ENCODE results near the gene GPR108.

The GPR108 gene

GRCh38 chr19:6705931-6706632 is 31.3 kb downstream of the GPR108 start:
- no peak for DNase-seq
- TF ChIP-seq GATA1 (IDR thresholded peaks at IDR 0.05; ENCODE audit: low read depth, low read length), result no peak
- no peak for TF ChIP-seq POLR2A (IDR thresholded peaks at IDR 0.05; ENCODE audit: low read length)

DNA sequence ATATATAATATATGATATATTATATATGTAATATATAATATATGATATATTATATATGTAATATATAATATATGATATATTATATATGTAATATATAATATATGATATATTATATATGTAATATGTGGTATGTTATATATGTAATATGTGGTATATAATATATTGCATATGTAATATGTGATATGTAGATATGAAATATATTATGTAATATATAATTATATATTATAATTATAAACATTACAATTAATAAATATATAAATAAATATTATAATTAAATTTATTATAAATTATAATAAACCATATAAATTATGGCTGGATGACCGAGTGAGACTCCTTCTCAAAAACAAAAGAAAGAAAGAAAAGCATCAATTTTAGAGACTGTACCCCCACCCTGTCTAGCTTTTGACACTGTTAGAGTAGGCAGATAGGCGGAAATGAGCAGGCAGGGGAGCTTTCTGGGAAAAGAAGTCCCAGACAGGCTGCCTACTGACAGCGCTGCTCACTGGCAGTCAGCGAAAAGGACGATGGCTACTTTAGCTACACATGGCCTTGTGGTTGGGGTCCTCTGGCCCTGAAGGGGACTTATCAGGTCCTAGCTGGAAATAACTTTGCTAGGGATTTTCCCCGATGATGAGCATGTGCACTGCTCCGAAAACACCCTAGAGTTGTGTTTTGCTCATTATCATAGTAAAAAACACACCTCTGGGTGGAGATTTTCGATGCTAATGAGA is 36.6 kb downstream of the GPR108 start:
- TF ChIP-seq POLR2A (IDR thresholded peaks at IDR 0.05; ENCODE audit: low read length) (no peak), GATA1 (IDR thresholded peaks at IDR 0.05; ENCODE audit: low read depth, low read length) (no peak)
- no peak for DNase-seq

- DNase-seq, result no peak
- no peak for TF ChIP-seq POLR2A (IDR thresholded peaks at IDR 0.05; ENCODE audit: low read length)
- no peak for TF ChIP-seq GATA1 (IDR thresholded peaks at IDR 0.05; ENCODE audit: low read depth, low read length)
These were observed 37.4 kb downstream of the GPR108 start for GRCh38 chr19:6699935-6700334.

DNA sequence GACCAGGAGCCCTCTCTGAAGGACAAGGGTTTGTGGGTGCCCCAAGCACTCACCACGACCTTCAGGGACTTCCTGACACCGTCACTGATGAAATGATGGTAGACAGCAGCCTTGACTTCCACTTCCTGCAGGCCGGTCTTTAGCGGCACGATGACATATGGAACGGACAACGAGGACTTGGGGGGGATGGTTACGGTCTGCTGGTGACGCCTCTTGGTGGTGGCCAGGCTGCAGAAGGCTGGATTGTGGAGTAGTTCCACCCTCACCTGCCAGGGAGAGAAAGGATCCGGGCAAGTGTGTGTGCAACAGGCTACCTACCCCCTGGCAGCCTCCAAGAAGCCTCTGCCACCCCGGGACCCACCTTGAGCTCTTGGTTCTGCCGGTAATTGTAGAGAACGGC is 40.1 kb downstream of the GPR108 start:
- TF ChIP-seq GATA1 (IDR thresholded peaks at IDR 0.05; ENCODE audit: low read depth, low read length) (no peak), POLR2A (IDR thresholded peaks at IDR 0.05; ENCODE audit: low read length) (no peak)
- DNase-seq, result no peak

- TF ChIP-seq GATA1 (IDR thresholded peaks at IDR 0.05; ENCODE audit: low read depth, low read length), result no peak
- no peak for TF ChIP-seq POLR2A (IDR thresholded peaks at IDR 0.05; ENCODE audit: low read length)
- DNase-seq, result no peak
These were observed 41.0 kb downstream of the GPR108 start for GRCh38 chr19:6696239-6696820.

GRCh38 chr19:6694147-6694815 is 43.1 kb downstream of the GPR108 start:
- TF ChIP-seq GATA1 (IDR thresholded peaks at IDR 0.05; ENCODE audit: low read depth, low read length) (no peak), POLR2A (IDR thresholded peaks at IDR 0.05; ENCODE audit: low read length) (no peak)
- DNase-seq, result no peak

GRCh38 chr19:6693681-6694080 is 43.7 kb downstream of the GPR108 start:
- DNase-seq, result no peak
- TF ChIP-seq POLR2A (IDR thresholded peaks at IDR 0.05; ENCODE audit: low read length) (no peak), GATA1 (IDR thresholded peaks at IDR 0.05; ENCODE audit: low read depth, low read length) (no peak)

DNA sequence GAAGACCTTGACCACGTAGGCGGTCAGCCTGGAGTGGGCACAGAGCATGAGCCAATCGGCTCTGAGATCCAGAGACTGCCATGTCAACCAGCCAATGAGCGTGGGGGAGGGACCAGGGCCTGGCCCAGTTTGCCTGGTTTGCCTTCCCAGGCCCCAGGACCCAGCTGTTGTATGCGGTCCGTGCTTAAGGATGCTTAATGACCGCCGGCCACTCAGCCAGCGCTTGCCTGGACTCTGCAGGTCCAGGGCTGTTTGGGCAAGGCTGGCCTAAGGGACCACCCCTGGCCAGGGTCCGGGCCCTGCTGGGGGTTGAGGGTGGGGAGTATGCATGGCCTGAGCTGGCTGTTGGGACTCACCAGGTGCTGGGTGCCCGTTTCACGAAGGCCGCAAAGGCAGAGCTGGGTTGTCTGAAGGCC is 44.3 kb downstream of the GPR108 start:
- DNase-seq, result no peak
- TF ChIP-seq POLR2A (IDR thresholded peaks at IDR 0.05; ENCODE audit: low read length), result no peak

- DNase-seq, result no peak
- no peak for TF ChIP-seq POLR2A (IDR thresholded peaks at IDR 0.05; ENCODE audit: low read length)
- no peak for TF ChIP-seq GATA1 (IDR thresholded peaks at IDR 0.05; ENCODE audit: low read depth, low read length)
These were observed 45.4 kb downstream of the GPR108 start for GRCh38 chr19:6692027-6692426.

GRCh38 chr19:6691342-6691741 is 46.0 kb downstream of the GPR108 start:
- TF ChIP-seq GATA1 (IDR thresholded peaks at IDR 0.05; ENCODE audit: low read depth, low read length), result no peak
- no peak for TF ChIP-seq POLR2A (IDR thresholded peaks at IDR 0.05; ENCODE audit: low read length)
- no peak for DNase-seq

- TF ChIP-seq POLR2A (IDR thresholded peaks at IDR 0.05; ENCODE audit: low read length) (no peak), GATA1 (IDR thresholded peaks at IDR 0.05; ENCODE audit: low read depth, low read length) (no peak)
- no peak for DNase-seq
These were observed 47.1 kb downstream of the GPR108 start for GRCh38 chr19:6690160-6690885.

GRCh38 chr19:6687114-6687513 is 50.3 kb downstream of the GPR108 start:
- TF ChIP-seq POLR2A (IDR thresholded peaks at IDR 0.05; ENCODE audit: low read length), result no peak
- TF ChIP-seq GATA1 (IDR thresholded peaks at IDR 0.05; ENCODE audit: low read depth, low read length), result no peak
- DNase-seq, result no peak

DNA sequence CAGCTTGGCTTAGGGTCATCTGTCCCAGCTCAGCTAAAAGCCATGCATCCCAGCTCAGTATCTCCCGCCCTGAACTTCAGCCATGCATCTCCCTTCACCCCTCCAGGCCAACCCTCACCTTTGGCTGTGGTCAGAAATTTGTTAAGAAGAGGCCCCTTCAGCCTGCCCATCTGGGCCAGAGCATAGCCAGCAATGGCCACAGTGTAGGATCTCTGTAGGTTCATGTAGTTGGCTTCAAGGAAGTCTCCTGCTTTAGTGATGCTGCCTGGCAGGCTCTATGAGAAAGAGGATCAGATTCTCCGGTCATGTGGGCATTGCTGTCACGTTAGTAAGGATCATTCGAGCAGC is 50.8 kb downstream of the GPR108 start:
- no peak for DNase-seq
- TF ChIP-seq GATA1 (IDR thresholded peaks at IDR 0.05; ENCODE audit: low read depth, low read length), result no peak
- TF ChIP-seq POLR2A (IDR thresholded peaks at IDR 0.05; ENCODE audit: low read length), result no peak

Data from erythroblast (primary cell).